ENCODE measurements around the gene HEMK1.

Gene HEMK1

DNA sequence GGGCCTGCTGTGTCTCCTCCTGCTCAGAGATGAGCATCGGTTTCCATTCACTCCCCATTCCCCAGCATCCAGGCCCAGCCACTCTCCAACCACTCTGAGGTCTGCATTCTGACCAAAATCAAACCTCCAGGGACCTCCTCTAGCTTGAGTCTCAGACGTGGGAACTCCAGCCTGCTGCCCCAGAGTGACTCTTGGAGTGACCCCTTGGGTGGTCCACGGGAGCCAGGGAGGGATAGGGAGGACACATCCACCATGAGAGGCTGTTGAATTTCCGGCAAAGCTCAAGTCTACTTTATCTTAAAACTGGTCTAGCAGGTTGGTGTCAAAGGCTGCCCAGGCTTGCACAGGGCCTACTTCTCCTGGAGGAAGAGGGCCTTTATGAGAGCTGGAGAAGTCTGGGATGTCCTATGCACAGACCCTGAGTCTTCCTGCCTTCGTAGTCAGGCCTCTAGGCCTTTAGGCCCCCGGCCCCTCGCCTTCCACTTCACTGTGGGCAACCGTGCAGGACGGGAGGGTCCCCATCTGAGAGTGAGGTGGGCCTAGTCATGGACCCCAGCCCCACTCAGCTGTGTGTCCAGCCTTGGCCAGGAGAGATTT is 33.4 kb downstream of the HEMK1 start:
- DNase-seq (ENCODE audit: low read depth): no peak

DNA sequence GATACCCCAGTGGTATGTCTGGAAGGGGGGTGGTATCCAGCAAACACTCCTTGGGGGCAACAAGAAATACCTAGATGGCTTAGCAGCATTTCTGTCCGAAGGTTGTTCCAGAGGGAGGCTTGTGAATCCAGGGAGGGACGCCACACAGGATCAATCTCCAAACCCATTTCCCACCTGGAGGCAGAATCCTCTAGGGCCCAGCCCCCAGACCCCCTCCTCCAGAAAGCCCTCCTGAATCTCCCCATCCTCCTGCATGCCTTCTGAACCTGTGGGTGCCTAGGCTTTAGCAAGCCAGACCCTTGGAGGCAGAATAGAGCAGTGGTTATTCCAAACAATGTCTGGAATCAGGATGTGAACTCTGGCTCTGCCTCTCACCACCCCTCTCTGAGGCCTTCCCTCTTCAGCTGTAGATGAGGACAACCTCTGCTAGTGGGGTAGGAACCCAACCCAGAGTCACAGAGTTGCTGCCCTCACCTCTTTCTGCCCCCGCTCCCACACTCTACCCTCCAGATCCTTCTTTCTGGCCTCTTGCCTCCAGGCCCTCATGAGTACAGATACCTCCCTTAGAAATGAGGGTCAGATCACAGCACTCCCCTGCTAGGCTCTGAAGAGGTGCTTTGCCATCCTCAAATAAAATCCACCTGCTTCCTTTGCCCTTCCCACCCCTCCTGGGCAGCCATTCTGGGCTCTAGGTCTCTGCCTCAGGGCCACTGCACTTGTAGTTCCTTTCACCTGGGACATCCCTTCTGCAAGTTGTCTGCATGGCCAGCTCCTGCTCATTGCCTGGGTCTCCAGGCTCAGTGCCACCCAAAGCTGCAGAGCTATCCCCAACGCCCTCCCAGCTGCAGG is 34.2 kb downstream of the HEMK1 start:
- no peak for DNase-seq (ENCODE audit: low read depth)

DNA sequence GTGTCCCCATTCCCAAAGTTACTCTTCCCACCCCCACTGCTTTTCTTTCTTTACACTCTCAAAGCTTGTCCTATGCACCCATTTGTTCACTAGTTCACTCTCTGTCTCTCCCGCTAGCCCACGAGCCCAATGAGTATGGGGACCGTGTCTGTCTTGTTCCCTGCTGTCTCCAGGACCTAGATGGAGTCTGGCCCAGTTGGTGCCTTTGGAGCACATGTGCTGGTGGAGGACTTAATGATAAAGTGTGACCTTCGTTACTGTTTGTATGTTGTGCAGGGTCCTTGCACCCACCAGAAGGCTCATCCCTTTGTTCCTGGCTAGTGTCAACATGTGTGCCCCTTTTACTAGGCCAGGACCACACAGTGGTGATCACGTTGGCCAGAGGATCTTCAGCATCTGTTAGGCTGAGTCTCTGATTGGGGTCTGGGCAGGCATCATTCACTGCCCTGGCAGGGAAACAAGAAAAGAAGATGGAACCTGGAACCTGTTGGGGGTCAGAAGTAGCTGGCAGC is 34.8 kb downstream of the HEMK1 start:
- DNase-seq (ENCODE audit: low read depth): no peak

- DNase-seq (ENCODE audit: low read depth): no peak
Observed at GRCh38 chr3:50604628-50605588, 35.6 kb downstream of the HEMK1 start.

GRCh38 chr3:50605901-50606326 is 36.6 kb downstream of the HEMK1 start:
- no peak for DNase-seq (ENCODE audit: low read depth)

DNA sequence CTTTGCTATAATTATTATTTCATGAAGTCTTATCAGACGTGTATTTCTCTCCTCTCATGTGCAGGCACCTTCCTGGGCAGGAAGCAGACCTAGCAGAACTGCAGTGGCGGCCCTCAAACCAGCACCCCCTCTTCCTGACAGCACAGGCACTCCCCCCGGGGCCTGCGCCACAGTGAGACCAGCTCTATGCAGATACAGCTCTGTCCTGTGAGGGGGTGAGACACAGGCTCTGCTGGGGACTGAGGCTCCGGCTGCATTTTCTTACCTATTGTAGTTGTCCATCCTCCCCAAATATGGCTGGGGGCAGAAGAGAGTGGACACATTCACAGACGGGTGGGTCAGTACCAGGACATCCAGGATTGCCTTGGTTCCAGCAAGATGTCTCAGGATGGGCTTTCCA is 37.3 kb downstream of the HEMK1 start:
- no peak for DNase-seq (ENCODE audit: low read depth)

DNA sequence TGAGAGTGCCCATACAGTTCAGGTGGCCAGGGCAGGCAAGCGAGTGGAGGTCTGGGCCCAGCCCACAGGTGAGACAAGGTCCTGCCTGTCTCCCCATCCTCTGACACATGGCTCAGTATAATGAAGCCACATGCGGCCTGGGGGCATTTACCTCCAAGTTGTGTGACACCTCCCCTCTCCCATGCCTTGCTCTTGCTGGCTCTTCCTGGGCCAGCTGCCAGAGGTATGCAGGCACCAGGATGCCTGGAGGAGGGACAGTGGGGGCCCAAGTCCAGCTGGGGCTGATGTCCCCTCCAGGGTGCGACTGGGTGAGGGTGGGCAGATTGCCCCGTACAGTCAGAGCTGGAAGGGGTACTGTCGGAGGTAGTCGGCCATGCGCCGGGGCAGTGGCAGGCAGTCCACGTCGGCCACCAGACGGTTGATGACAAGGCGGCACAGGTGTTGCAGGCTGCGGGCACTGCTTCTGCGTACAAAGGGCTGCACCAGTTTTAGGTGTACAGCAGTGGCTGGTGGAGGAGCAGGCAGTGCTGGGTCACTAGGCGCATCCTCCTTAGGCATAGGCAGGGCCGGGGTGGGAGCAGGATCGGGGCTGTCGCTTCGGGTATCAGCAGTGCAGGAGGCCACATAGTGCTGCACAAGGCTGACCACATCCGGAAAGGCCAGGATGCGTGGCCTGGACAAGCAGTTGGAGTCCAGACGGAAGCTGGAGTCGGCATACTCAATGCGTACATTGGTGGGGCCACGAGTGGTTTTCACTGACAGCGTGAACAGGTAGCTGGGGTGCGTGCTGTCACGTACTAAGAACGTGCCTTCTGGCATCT is 38.2 kb downstream of the HEMK1 start:
- DNase-seq (ENCODE audit: low read depth): no peak

GRCh38 chr3:50608278-50608677 is 39.0 kb downstream of the HEMK1 start:
- DNase-seq (ENCODE audit: low read depth): no peak

DNA sequence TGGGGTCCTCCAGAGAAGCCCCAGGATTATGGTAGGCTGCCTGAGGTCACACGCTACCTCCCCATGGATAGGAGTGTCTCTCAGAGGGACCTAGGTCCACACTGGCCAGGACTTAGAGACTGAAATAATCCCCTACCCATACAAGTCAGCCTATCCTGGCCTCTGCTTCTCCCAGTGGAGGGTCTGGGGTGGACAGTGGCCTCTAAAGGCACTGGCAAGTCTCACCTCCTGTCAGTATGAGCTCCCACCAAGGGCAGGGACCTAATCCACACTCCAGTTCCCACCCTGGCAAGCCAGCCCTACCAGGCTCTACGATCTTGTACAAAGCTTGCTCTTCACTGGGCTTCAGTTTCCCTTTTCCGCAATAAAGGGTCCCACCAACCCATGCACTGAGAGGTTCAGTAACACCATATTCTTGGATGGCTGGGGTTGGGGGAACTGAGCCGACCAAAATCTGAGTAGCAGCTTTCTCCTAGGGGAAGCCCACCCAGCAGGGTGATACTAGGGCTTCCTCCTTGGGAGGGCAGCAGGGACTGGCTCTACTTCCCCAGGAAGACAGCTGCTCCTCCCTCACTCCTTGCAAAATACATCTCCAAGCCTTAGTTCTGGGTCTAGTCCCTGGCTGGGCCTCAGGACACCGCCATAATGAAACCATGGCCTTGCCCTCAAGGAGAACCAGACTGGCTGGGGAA is 39.9 kb downstream of the HEMK1 start:
- no peak for DNase-seq (ENCODE audit: low read depth)

DNA sequence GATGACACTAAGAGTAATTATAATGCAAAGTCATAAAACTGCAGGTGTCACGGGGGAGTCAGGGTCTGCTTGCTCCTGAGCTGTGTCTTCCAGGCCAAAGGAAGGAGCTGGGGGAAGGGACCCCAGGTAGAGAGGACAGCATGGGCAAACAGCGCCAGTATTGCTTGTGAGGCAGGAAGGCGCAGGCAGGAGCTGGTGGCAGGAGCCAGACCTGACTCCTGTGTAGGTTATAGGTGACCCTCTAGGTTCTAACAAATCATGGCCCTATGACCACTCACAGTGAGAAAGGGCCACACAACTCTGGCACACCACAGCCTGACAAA is 40.4 kb downstream of the HEMK1 start:
- DNase-seq (ENCODE audit: low read depth): no peak

GRCh38 chr3:50610181-50610971 is 41.1 kb downstream of the HEMK1 start:
- no peak for DNase-seq (ENCODE audit: low read depth)

- DNase-seq (ENCODE audit: low read depth): no peak
Observed at GRCh38 chr3:50610992-50611463, 41.7 kb downstream of the HEMK1 start.

- DNase-seq (ENCODE audit: low read depth): peak; percentile 91
Observed at GRCh38 chr3:50611464-50612233, 42.3 kb downstream of the HEMK1 start, which contains the start of gene CISH. Gene CISH, minus strand, starts transcription at chr3:50611774. Its CDS starts 124 bp downstream, at chr3:50611650.

DNA sequence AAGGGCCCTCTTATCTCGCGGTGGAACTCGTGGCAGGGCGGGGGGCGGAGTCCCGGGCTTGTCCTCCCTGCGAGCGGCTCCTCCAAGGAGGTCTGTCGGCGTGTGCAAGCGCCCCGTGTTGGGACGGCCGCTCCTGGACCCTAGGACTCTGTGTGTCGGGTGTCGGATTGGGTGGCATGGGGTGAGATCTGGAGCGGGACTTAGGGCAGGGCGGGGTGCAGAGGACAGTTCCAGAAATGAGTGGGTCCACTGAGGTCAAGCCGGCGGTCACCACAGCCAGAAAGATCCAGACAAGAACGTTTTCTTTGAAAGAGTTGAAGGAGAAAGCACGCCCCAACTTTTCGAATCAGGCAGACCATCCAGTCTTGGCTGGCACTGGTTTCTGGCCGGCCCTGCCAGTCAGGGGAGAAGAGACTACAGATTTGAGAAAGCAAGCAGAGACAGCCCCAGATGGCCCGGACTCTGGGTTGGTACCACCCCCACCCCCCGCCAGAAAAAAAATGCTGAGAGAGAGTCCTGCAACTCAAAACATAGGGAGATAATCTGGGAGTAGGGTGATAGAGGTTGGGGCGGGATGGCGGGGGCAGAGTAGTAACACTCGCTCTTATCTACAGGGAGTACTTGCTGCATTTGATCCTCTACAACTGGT is 43.0 kb downstream of the HEMK1 start:
- DNase-seq (ENCODE audit: low read depth): no peak

GRCh38 chr3:50612970-50613846 is 43.9 kb downstream of the HEMK1 start:
- no peak for DNase-seq (ENCODE audit: low read depth)

DNA sequence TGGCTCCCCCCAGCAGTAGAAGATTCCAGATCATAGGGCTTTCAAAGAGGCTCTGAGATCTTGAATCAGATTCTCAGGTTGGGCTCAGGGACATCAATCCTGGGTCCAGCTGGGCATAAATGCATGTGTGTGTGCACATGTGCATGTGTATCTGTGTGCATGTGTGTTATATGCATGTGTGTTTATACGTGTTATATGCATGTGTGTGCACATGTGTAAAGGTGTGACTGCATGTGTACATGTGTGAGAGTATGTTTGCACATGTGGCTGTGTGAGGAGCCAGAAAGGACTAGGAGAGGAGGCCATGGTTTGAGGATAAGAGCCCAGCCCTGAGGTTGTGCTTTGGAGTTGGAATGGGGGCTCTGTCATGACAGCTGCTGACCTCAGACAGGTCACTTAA is 45.9 kb downstream of the HEMK1 start:
- DNase-seq (ENCODE audit: low read depth): no peak

DNA sequence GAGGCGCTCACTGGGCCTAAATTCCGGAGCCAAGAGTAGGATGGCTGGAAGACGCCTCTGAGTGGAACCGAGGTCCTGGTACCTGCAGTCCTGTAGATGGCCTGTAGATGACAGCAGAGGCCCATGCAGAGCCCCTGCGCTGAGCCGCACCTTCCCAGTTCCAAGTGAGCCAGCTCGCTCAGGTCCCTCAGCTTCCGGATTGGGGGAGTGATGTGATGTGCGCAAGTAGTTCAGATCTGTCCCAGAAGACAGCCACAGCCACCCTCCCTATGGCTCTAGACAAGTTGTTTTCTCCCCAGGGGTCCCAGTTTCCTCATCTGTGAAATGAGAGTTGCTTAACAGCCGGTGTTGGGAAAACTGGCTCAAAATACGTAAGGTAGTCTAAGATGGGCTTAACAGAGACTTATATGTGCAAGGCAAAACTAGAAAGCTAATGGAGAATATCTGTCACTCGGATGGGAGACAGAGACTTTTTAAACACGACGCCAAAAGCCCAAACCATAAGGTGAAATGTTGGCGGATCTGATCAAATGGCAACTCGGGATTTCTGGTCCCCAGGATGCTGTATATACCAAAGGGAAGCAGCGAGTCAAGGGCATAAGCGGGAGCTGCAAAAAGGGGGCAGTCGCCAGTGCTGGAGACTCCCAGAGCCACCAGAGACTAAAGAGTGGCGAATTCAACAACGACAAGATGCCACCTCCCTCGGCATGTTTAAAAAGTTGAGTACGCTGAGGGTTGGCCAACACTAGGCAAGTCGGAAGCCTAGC is 46.9 kb downstream of the HEMK1 start:
- peak; percentile 85 for DNase-seq (ENCODE audit: low read depth)
